NCI-H460 (cell line): ENCODE results near the gene ADD1. TPM values are rescaled to one million over a fixed set of nuclear protein-coding genes. Genes with fewer than 3 reads are reported as not detected.

Source experiments
- DNase-seq: peaks from one replicate; pipeline ENCODE4 v3.0.0-alpha.2; 2016; ENCODE audit warnings: low read depth; ENCODE audit errors: extremely low read depth
- total RNA-seq: library from RNA; depleted of rRNA; stranded (reverse); fragments of >200 nt; shearing (Covaris generic); gene quantifications from 2 replicates; pipeline ENCODE4 v1.2.3, GENCODE V29; 2014

Gene ADD1
- total RNA-seq, 1 experiment from 2014 or later = 71.6 TPM

DNA sequence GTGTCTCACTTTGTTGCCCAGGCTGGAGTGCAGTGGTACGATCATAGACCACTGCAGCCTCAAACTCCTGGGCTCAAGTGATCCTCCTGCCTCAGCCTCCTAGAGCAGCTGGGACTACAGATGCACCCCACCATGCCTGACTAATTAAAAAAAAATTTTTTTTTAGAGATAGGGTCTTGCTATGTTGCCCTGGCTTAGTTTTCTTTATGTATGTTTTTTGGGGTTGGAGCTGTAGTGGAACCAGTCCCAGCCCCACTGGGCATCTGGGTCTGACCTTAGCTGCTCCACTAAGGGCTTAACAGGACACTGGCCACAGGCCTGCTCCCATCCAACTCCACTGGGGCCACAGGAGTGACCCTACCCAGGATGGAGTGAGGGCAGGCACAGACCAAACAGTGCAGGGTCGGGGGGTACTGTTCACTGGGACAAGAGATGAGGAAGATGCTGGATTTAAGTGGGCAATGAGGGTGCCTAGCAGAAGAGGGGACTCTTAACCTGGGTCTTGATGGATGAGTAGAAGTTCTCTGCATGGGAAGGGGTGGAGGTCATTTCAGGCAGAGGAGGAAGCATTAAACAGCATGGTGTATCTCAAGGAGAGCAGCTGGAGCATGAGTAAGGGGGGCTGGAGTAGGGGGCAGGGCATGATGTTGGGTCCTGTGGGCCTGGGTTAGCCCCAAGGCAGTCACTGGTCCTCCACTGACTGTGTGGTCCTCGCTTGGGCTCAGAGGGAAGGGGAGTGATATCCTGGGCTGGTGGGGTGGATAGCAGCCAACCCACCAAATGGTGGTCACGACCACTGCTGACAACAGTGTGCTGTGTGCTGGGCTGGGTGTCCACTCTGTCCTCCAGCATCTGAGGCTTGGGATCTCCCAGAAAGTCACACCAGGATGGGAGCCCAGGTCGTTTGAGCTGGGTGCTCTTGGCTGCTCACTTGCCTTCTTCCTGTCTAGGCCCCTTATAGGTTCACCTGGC lies 24.1 kb upstream of the ADD1 start:
- no peak for DNase-seq

DNA sequence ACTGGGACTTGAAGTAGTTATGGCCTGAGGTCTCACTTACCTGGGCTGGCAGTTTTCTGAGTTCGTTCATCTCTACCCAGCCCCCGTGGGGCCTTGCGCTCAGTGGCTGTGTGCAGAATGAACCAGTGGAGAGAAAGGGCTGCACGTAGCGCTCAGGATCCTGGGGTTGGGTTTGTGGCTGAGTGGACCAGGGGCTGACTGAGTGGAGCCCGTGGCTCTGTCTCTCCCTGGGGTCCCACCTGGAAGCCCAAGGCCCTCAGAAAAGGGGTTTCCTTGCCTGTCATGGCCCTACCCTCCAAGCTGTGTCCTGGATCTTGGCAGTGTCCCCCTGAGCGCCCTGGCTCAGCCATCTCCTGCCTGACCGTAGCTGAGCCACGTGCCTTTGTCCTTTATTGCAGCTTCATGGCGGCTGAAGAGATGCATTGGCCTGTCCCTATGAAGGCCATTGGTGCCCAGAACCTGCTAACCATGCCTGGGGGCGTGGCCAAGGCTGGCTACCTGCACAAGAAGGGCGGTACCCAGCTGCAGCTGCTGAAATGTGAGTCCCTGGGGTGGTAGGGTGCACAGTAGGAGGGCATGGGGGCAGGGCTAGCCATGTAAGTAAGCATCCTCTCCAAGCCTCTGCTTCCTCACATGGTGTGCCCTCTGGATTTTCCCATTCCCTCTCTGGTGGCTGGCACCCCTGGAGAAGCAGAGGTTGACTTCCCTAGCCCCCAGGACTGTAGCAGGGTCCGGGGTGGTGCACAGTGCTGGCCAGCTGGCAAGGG lies 23.2 kb upstream of the ADD1 start:
- no peak for DNase-seq

DNA sequence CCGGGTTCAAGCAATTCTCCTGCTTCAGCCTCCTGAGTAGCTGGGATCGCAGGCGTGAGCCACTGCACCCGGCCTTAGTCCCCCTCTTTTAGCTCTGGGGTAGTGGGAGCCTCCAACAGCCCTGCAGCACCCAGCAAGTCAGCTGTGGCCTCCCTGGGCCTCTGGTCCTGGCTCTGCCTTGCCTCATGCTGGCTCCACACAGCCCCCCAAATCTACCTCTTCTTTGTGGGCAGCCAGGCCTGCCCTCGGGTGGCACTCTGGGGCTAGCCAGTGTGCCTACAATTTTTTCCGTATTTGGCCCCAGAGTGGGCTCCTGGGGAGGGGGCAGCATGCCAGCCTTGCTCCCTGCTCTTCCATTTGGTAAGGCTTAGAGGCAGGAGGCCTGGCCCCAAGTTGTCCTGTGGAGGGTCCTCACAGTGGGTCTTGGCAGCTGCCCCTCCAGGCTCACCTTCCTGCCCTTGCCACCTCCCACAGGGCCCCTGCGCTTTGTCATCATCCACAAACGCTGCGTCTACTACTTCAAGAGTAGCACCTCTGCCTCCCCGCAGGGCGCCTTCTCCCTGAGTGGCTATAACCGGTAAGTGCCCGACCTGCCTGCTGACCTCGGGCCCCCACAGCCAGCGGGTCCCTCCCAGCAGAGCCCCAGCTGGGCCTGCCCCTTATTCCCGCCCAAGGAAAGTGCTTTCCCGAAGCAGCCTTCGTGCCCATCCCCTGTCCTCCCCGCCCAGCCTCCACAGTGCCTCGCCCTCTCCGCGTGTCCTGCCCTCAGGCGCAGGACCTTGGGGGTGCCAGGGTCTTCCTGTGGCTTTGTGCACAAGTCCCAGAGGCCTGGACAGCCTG lies 21.0 kb upstream of the ADD1 start:
- no peak for DNase-seq

DNA sequence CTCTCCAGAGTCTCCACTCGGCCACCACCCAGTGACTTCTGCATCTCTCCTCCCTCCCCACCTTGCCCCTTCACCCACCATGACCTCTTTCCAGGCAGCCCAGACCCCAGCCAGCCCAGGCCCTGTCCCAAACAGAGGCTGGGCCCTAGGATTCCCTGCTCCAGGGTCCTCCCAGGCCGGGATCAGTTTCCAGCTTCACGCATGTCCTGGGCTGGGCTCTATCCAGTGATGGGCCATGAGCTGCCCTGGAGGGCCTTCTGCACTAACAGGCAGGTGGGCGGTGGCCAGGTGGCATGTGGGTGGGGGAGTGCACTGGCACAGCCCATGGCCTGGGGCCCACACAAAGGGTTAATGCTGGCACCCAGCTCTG lies 20.4 kb upstream of the ADD1 start:
- DNase-seq = no peak

DNA sequence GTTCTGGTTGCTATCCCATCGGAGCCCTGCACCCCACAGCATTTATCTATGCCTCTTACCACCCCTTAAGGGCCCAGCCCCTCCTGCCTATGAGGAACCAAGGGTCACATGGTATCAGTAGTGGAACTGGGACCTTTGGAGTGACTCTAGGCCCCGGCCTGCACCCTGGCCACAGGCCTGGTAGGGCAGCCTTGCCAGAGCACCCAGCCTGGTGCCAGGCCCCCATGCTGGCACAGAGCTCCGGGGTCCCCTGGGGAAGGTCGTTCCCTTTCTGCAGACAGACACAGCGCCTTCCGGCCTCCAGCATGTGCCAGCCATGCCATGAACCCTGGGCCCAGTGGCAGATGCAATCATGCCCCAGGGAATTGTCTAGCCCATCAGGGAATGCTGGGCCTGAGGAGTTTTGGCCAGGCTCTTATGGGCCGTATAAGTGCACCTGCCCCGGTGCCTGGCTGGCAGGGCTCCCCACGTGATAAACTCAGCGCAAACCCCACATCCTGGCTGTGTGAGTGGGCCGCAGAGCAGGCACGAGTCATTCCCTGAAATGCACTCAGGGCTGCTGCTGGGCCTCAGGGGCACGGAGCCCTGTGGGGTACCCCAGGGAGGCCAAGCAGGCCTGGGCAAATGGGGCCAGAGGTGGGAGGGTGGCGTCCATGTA lies 19.8 kb upstream of the ADD1 start:
- no peak for DNase-seq

DNA sequence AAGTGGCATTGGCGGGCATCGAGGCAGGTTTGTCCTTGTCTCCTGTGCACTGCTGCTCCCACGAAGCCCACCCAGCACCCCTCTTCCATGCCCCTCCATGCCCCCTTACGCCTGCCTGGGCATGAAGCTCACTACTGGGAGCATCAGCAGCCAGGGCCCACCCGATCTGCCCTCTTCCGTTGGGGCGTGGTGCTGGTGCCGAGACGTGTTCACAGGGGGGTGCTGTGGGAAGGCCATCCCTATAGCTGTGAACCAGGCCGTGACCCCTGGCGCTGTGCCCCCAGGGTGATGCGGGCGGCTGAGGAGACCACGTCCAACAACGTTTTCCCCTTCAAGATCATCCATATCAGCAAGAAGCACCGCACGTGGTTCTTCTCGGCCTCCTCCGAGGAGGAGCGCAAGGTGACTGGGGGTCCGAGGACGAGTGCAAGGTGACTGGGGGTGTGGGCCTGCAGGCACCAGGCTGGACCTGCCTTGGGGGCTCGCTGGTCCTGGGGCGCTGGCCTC lies 19.3 kb upstream of the ADD1 start:
- no peak for DNase-seq

DNA sequence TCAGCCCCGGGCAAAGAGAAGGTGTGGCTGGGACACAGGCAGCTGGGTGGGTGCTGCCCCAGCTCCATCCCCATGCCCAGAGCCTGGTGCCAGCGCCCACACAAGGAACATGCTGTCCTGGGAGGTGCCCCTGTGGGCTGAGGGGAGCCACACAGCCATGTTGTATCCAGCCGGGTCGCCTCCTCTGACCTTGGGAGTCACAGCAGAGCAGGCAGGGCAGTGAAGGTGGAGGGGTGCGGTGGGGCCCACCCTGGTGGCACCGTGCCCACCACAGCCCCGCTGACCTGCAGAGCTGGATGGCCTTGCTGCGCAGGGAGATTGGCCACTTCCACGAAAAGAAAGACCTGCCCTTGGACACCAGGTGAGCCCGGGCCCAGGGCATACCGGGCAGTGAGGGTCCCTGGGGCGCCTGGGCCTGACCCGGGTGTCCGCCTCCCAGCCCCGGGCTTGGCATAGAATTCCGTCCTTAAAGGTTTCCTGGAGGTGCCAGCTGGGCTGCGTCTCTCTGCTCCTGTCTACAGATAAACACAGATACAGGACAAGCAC lies 18.7 kb upstream of the ADD1 start:
- no peak for DNase-seq

DNA sequence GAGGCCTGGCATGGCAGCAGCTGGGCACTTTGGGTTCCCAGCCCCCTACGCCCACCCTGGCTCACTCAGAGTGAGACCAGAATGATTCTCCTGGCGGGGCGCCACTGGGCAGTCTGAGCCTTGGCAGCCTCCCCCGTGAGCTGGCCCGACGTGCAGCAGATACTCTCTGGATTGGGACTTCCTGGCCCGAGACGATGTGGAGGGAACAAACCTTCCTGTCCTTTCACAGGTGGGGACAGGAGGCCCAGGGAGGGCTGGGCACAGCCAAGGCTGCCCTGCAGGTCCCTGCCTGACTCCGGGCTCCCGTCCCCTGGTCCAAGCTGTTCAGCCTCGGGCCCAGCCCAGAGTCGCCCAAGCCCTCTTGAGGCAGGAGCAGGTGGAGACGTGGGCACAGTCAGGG lies 17.9 kb upstream of the ADD1 start:
- no peak for DNase-seq

DNA sequence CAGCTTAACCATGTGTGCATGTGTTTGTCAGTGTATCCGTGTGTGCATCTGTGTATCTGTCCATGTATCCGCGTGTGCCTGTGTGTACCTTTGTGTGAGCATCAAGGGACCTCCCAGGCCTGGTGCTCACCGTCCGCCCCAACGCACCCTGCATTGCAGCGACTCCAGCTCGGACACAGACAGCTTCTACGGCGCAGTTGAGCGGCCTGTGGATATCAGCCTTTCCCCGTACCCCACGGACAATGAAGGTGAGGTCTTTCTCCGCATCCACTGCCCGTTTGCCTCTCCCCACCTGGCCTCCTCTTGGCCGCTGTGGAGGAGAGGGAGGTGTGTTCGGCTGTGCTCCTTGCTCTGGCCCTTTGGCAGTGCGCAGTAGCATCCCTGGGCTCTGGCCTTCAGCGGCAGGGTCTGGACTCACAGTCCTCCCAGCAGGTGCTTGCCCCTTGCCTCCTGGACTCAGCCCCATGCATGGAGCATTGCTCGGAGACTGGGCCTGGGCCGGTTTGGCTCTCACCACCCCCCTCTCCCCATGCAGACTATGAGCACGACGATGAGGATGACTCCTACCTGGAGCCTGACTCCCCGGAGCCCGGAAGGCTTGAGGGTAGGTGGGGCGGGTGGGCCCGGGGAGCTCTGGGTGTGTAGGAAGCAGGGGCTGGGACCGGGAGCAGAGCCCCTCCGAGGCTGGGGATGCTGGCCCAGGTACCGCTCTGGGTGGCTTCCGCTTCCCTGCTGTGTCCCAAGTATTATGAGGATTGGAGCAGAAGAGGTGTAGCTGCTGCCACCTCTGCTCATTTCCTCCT lies 16.4 kb upstream of the ADD1 start:
- no peak for DNase-seq

DNA sequence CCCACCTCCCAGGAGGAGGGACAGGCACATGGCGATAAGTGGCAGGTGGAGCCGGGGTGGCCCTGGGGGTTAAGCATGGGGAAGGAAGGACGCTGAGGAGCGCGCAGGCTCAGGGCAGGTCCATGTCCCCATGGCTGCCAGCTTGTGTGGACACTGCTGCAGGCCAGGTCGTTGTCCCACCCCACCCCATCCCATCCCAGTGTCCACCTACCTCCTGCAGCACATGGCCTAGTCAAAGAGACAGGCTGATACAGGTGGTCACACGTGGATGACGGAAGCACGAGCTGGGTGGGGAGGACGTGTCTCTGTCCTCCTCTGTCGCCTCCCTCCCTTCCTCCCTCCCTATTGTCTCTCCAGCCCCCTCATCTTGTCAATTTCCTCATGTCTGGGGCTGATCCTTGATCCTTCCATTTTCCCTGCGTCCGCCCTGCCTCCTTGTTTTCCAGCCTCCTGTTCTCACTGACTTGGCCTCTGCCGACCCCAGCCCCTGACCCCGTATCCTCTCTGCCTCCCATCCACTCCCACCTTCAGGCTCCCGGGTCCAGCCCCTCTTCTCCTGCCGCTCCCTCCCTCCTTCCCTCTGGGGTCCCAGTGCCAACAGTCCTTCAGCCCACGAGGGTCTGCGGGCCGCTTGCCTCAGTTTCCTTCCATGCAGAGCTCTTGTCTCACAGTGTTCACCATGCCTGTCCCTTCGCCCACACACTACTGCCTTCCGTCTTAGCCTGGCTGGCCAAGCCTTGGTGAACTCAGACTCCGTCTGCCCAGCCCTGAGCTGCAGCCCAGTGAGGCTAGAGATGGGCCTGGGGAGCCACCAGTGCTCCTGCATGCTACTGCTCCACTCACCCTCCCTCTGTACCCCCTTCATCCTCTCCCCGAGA lies 15.5 kb upstream of the ADD1 start:
- DNase-seq = no peak

DNA sequence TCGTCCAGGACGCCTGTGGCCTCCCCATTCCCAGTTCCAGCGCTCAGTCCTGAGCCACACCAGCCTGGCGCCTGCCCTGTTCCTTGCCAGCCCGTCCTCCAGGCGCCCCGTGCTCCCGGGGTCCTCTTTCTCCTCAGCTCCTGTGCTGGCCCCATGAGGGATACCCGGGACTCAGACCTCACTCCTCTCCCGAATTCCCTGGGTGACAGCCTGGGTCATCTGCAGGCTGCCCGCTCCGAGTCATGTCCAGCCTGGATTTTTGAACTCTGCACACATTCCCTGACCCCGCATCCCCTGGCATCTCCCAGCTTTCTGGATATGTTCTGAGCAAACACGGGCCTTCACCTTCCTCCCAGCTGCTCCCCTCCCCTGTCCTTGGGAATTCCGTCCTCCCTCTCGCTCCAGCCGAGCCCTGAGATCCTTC lies 14.9 kb upstream of the ADD1 start:
- DNase-seq = no peak

DNA sequence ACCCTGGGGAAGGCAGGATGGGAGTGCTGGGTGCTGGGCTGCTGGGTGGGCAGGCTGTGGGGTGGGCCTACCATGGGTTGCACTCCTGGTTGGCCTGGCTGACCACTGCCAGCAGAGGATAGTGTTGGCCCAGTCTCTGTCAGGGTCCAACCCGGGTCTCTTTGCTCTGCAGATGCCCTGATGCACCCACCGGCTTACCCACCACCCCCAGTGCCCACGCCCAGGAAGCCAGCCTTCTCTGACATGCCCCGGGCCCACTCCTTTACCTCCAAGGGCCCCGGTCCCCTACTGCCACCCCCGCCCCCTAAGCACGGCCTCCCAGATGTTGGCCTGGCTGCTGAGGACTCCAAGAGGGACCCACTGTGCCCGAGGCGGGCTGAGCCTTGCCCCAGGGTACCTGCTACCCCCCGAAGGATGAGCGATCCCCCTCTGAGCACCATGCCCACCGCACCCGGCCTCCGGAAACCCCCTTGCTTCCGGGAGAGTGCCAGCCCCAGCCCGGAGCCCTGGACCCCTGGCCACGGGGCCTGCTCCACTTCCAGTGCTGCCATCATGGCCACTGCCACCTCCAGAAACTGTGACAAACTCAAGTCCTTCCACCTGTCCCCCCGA lies 14.2 kb upstream of the ADD1 start:
- DNase-seq = no peak

DNA sequence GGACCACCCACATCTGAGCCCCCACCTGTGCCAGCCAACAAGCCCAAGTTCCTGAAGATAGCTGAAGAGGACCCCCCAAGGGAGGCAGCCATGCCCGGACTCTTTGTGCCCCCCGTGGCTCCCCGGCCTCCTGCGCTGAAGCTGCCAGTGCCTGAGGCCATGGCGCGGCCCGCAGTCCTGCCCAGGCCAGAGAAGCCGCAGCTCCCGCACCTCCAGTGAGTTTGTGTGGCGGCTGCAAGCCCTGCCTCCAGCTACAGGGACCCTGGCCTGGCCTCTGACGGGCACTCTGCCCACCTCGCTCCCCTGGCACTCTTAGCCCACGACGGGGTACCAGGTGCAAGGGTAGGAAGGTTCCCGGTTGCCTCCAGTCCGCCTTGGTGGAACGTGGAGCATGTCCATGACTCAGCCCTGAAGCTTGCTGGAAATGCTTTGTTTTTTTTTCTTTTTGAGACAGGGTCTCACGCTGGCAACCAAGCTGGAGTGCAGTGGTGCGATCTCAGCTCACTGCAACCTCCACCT lies 13.7 kb upstream of the ADD1 start:
- DNase-seq = no peak

DNA sequence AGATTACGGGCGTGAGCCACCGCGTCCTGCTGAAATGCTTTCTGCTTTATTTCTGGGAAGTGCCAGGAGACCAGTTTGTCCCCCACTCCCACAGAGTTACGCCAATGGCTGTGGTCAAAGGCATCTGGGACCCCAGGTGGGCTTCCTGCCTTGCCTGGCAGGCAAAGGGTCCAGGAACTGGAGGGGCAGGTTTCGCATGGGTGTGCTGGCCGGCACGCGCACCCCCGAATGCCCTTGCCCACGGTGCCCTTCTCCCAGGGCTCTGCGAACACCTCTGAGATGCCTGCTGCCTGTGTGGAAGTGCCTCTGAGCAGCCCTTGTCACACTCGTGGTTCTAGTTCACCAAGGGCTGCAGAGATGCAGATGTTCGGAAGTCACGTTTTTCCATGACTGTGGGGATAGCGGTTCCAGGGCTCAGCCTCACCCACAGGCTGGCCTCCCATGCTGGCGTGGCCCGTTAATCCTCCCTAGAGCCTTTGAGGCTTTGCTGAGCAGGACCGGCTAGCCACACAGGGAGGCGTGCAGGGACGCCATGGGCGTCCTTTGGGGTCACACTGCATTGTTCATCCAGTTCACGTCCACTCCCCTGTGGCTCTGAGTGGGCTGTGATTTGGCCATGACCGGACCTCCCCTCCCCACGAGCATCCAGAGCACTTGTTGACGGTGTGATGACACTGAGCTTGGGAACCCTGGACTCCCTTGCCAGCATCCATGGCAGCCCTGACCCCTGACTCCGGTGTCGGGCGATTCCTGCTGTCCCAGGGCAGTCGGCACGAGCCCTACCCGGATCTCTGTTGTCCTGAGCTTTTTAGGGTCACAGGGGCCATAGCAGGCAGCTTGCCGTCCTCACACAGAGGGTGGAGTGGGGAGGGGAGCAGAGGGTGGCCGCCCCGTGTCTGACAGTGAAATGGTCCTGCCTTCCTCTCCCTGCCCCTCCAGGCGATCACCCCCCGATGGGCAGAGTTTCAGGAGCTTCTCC lies 12.7 kb upstream of the ADD1 start:
- DNase-seq = no peak

DNA sequence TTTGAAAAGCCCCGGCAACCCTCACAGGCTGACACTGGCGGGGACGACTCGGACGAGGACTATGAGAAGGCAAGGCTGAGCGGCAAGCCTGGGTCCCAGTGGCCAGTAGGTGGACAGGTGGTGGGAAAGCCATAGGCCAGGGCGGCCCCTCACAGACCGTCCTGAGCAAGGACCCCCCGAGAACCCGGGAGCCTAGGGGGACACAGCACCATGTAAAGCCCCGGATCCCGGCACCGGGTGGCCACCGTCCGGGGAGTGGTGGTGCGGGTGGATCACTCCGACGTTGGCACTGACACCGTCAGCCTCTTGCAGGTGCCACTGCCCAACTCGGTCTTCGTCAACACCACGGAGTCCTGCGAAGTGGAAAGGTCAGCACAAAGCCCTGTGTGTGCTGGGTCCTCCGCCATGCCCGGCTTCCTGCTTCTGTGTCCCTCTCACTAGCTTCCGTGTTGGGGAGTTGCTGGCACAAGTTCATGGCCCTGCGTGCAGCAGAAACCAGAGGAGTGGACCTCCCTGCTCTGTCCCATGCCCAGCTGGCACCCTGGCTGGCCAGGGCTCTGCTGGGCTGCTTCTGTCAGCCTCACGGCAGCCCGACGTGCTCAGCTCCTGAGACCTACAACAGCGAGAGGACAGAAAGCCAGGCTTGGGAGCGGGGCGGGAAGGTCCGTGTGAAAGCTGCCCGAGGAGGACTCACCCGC lies 11.9 kb upstream of the ADD1 start:
- DNase-seq = no peak
